Lower leg skin (tissue), 4 donors: ENCODE results near the gene SLC27A4. TPM values are rescaled to one million over a fixed set of nuclear protein-coding genes. Genes with fewer than 3 reads are reported as not detected.

Experiments
- DNase-seq, 2 donors: peaks; one replicate each; pipeline ENCODE4 v3.0.0-alpha.2; 2019; ENCODE audit warnings: low spot score in 2 of 2
- H3K4me3 ChIP-seq: fragments of 200-600 bp; sonication (generic); 2 replicates; pipeline ENCODE4 v1.5.1; 2017; ENCODE audit warnings: mild to moderate bottlenecking, low read depth; ENCODE audit not compliant: poor library complexity, severe bottlenecking
- POLR2A ChIP-seq, 2 donors: fragments of 450-650 bp; IDR thresholded peaks; one replicate each; pipeline ENCODE4 v1.6.1; 2016 to 2017; ENCODE audit warnings: antibody characterized with exemption in 2 of 2, mild to moderate bottlenecking in 1 of 2, moderate library complexity in 1 of 2
- WGBS, 2 donors: methylation state at CpG; one replicate each; pipeline ENCODE4 v1.1.5; 2018; 5-methylcytosine and 5-hydroxymethylcytosine counted together
- intact Hi-C: fragments of 100-400 bp; cut with DNase I; formaldehyde crosslinking; loops from one replicate; pipeline ENCODE4 v1.15.0; 2023; ENCODE audit warnings: low total_unique reads
- total RNA-seq, 4 donors: library from RNA; depleted of rRNA; stranded (reverse); fragments of >200 nt; gene quantifications; one replicate each; pipeline ENCODE4 v1.1.0, GENCODE V29; 2016
- TF ChIP-seq, protein P1 (sequence below), 3 donors: fragments of 450-650 bp; IDR thresholded peaks; one replicate each; pipeline ENCODE4 v1.5.1; 2016; ENCODE audit warnings: antibody characterized with exemption in 3 of 3, mild to moderate bottlenecking in 3 of 3, moderate library complexity in 2 of 3

The SLC27A4 gene
- total RNA-seq, 4 donors from 2014 or later: 64.7 to 105 (median 73.3) TPM

DNA sequence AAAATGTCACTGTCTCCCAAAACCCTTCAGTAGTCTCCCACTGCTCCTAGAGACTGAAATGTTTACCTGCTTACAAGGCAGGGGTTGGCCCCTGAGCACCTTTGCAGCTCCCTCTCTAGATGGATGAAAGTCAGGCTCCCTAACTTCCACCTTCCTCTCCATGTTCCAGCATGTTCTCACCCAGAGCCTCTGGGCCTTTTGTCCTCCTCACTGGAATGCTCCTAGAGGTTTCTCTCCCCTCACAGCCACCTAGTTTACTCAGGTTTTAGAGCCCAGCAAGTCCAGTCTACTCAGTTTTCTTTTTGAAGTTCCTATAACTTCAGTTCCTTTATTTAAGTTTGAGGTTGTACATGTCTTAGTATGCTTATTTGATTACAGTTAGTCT is 30.0 kb downstream of the SLC27A4 start:
- intact Hi-C loops: no loop called here
- H3K4me3 ChIP-seq: peak overlapping the region; percentile 43
- TF ChIP-seq, protein P1, sequence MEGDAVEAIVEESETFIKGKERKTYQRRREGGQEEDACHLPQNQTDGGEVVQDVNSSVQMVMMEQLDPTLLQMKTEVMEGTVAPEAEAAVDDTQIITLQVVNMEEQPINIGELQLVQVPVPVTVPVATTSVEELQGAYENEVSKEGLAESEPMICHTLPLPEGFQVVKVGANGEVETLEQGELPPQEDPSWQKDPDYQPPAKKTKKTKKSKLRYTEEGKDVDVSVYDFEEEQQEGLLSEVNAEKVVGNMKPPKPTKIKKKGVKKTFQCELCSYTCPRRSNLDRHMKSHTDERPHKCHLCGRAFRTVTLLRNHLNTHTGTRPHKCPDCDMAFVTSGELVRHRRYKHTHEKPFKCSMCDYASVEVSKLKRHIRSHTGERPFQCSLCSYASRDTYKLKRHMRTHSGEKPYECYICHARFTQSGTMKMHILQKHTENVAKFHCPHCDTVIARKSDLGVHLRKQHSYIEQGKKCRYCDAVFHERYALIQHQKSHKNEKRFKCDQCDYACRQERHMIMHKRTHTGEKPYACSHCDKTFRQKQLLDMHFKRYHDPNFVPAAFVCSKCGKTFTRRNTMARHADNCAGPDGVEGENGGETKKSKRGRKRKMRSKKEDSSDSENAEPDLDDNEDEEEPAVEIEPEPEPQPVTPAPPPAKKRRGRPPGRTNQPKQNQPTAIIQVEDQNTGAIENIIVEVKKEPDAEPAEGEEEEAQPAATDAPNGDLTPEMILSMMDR (IDR thresholded peaks at IDR 0.05): no peak
- no peak for TF ChIP-seq POLR2A (IDR thresholded peaks at IDR 0.05)
- DNase-seq: no peak

DNA sequence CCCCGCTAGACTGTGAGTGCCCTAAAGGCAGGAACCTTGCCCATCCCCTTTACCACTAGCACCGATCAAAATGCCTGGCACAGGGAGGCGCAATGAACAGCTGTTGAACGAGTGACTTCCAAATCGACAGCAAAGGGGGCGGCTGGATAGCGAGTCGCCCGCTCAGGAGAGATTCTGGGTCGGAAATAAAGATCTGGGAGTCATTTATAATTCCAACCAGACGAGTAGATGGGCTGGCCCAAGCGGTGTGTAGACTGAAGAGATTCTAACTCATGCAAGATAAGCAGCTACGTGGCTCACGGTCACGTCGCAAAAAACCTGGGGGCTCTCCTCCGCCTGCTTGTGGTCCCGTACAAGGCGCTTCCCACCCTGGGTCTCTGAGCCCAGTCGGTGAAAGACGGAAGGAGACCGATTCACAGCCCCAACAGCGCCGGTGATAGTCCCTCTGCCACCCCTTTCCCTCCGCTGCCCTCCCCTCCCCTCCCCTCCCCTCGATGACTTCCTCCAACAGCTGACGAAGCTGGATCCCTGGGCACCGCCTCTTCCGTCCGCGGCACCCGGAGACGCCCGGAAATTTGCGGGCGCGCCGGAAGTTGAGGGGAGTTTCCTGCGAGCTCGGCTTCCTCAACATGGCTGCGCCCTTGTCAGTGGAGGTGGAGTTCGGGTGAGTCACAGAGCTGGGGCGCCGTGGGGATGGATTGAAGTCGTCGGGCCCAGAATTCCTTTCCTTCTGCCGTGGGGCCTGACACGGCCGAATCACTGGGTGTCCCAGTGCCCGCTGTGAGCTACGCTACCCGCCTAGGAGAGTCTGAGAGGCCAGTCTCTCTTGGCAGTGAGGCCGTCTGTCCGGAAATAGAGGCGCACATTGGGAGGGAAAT is 30.7 kb downstream of the SLC27A4 start, which contains the start of gene URM1:
Gene URM1, plus strand, starts transcription at position 623 of the 878 bp plus-strand sequence. Its CDS starts 7 bp downstream, at position 630.
- peak in 1 of 2 donors; percentile 81 for TF ChIP-seq POLR2A (IDR thresholded peaks at IDR 0.05)
- TF ChIP-seq, protein P1 (IDR thresholded peaks at IDR 0.05): no peak
- peak within 1 kb of the TSS; percentile 79 for H3K4me3 ChIP-seq
- peak; percentile 94 to 98 for DNase-seq
- WGBS, 2 donors: 0 to 1% methylated on average over 37 to 51 of the region's 55 CpGs
- intact Hi-C loops: no loop called here

DNA sequence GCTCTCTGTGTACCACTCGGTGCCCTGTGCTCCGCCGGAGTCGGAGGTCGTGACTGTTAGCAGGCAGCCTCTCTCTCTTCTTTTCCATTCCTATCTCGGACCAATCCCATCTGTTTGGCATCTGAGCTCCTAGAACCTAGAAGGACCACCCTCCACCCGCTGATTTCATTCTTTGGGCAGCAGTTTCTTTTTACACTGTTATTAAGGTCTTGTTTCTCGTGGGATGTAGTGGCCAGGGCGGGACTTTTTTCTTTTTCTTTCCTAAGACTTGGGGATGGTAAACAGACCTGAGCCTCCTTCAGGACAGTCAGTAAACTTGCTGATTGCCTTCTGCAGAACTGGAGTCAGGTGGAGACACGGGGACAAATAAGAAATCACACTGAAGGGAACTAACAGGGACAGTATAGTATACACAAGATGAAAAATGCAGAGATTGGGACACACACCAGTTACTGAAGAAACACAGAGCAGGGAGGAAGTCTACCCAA is 31.3 kb downstream of the SLC27A4 start:
- DNase-seq: no peak
- peak overlapping the region; percentile 79 for H3K4me3 ChIP-seq
- intact Hi-C loops: no loop called here
- no peak for TF ChIP-seq POLR2A (IDR thresholded peaks at IDR 0.05)
- TF ChIP-seq, protein P1 (IDR thresholded peaks at IDR 0.05): no peak
- 0 to 1% methylated on average over 10 of the region's 10 CpGs for WGBS, 2 donors

DNA sequence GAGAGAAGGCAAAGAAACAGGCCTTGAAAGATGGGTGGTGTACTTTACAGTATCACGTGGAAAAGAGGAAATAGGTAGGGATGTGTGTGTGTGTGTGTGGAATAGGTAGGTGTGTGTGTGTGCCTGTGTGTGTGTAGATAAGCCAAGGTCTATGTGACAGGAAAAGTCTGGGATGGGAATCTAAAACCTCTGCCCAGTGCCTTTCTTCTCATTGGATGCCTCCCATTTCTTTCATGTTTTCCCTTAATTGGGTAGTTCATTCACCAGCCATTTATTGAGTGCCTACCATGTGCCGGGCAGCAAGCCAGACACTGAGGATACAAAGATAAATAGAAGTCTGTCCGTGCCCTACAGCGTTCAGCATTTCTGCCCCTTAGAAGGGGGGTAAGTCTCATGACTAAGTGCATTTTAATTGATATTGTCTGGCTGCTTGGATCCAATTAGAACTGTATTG is 31.9 kb downstream of the SLC27A4 start:
- no peak for TF ChIP-seq POLR2A (IDR thresholded peaks at IDR 0.05)
- TF ChIP-seq, protein P1 (IDR thresholded peaks at IDR 0.05): no peak
- 9 to 21% methylated on average over 4 of the region's 4 CpGs for WGBS, 2 donors
- intact Hi-C loops: no loop called here
- no peak for DNase-seq
- H3K4me3 ChIP-seq: peak overlapping the region; percentile 79

DNA sequence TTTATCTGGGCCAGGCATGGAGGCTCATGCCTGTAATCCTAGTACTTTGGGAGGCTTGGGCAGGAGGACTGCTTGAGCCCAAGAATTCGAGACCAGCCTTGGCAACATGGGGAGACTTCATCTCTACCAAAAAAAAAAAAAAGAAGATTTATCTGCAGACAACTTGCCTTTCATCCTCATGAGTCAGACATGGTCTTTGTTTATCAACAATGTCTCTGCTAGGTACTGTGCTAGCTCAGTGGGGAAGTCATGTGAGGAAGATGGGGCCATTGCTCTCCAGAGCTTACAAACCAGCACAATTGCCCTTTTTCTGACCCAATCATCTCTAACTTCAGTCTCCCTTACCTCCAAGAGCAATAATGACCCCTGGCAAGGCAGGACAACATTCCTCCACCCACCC is 32.5 kb downstream of the SLC27A4 start:
- TF ChIP-seq, protein P1 (IDR thresholded peaks at IDR 0.05): no peak
- TF ChIP-seq POLR2A (IDR thresholded peaks at IDR 0.05): no peak
- H3K4me3 ChIP-seq: no peak overlapping the region
- no peak for DNase-seq
- intact Hi-C loops: no loop called here
- WGBS, 2 donors: 38 to 80% methylated on average over 1 of the region's 1 CpG
